Measurements from ENCODE around the gene USP17L28. TPM values are rescaled to one million over a fixed set of nuclear protein-coding genes. Genes with fewer than 3 reads are reported as not detected.

USP17L28 gene
- total RNA-seq, 1 donor, result not detected

Other genes starting within 250 kb of the USP17L28 start
- not detected for gene FAM90A26, start 178.5 kb upstream of the USP17L28 start, total RNA-seq
- not detected for gene USP17L10, start 138.2 kb upstream of the USP17L28 start, total RNA-seq
- not detected for gene USP17L11, start 133.5 kb upstream of the USP17L28 start, total RNA-seq
- gene USP17L12, start 128.7 kb upstream of the USP17L28 start, total RNA-seq, result not detected
- not detected for gene USP17L13, start 124.0 kb upstream of the USP17L28 start, total RNA-seq
- gene USP17L15, start 114.5 kb upstream of the USP17L28 start, total RNA-seq, result not detected
- not detected for gene USP17L17, start 105.0 kb upstream of the USP17L28 start, total RNA-seq
- not detected for gene USP17L18, start 100.3 kb upstream of the USP17L28 start, total RNA-seq
- gene USP17L19, start 95.5 kb upstream of the USP17L28 start, total RNA-seq, result not detected
- not detected for gene USP17L20, start 90.8 kb upstream of the USP17L28 start, total RNA-seq
- gene USP17L21, start 86.0 kb upstream of the USP17L28 start, total RNA-seq, result not detected
- gene USP17L22, start 81.3 kb upstream of the USP17L28 start, total RNA-seq, result not detected
- not detected for gene USP17L24, start 23.7 kb upstream of the USP17L28 start, total RNA-seq
- not detected for gene USP17L25, start 19.0 kb upstream of the USP17L28 start, total RNA-seq
- not detected for gene USP17L26, start 14.2 kb upstream of the USP17L28 start, total RNA-seq
- gene USP17L5, start 9.5 kb upstream of the USP17L28 start, total RNA-seq, result not detected
- not detected for gene USP17L27, start 4.7 kb upstream of the USP17L28 start, total RNA-seq
- not detected for gene USP17L29, start 4.7 kb downstream of the USP17L28 start, total RNA-seq
- gene USP17L30, start 14.2 kb downstream of the USP17L28 start, total RNA-seq, result not detected
- gene DEFB131A, start 95.5 kb downstream of the USP17L28 start, total RNA-seq, result not detected

All from mononuclear cell (primary cell).